K562 (cell line): Measurements from ENCODE around the gene STX1B. TPM values are rescaled to one million over a fixed set of nuclear protein-coding genes. Genes with fewer than 3 reads are reported as not detected.
A peak's percentile ranks its signal among the peaks of the same experiment; 100 is the strongest.

ENCODE experiments used
- ATAC-seq: fragments of 200-7000 bp; cut with Tn5 transposase; 3 replicates; pipeline ENCODE4 v1.9.1; 2020; ENCODE audit warnings: moderate library complexity
- BruUV-seq: library from RNA; stranded (reverse); fragments of 400-500 nt; replicated peaks from 2 replicates; lab custom pipeline; 2021; lab: Mats Ljungman, UMichigan
- CTCF ChIA-PET: fragments of 300-600 bp; formaldehyde crosslinking; extraction: SDS; loops from one replicate; lab custom pipeline; 2021; ENCODE audit warnings: low intra/inter-chr PET ratio; lab: Yijun Ruan, JAX
- POLR2A ChIA-PET: fragments of 300-600, 350-650 bp; sonication (Branson Sonifier 250); formaldehyde crosslinking; extraction: SDS; loops from one replicate; lab custom pipeline; 2021; ENCODE audit warnings: antibody characterized with exemption, inconsistent platforms; lab: Yijun Ruan, JAX
- DNase-seq, 4 experiments: peaks; one replicate each; pipeline versions ENCODE4 v3.0.0 to v3.0.0-alpha.2; 2011 to 2018; ENCODE audit warnings: low spot score in 3 of 4, mixed read lengths in 3 of 4; ENCODE audit errors: extremely low read depth in 1 of 4
- FAIRE-seq: peaks from 2 replicates; lab custom pipeline; 2011; peaks lifted over from hg19 to GRCh38; lab: Jason Lieb, UNC
- H2AFZ ChIP-seq: 2 replicates; pipeline ENCODE4 v1.6.0; 2011; ENCODE audit warnings: low read depth, low read length, control low read depth, inconsistent platforms
- H3K27ac ChIP-seq: fragments of 200-600 bp; 3 replicates; pipeline ENCODE4 v1.8.0; 2011; ENCODE audit warnings: low read depth, mild to moderate bottlenecking, control low read depth, inconsistent platforms, low read length, moderate library complexity, mixed read lengths; ENCODE audit errors: extremely low read depth
- H3K27me3 ChIP-seq, 2 experiments: fragments of 300-600 bp in 1 of 2; 2 replicates in 1 of 2; 3 replicates in 1 of 2; pipeline versions ENCODE4 v1.6.0 to v1.8.0; 2011; ENCODE audit warnings: inconsistent platforms in 2 of 2, low read length in 2 of 2, mild to moderate bottlenecking in 1 of 2, mixed read lengths in 1 of 2, moderate library complexity in 1 of 2; ENCODE audit not compliant: control insufficient read depth in 2 of 2, insufficient read depth in 2 of 2
- H3K36me3 ChIP-seq: fragments of 300-600 bp; 3 replicates; pipeline ENCODE4 v1.8.0; 2011; ENCODE audit warnings: mild to moderate bottlenecking, low read length, inconsistent platforms; ENCODE audit not compliant: control insufficient read depth, insufficient read depth
- H3K4me1 ChIP-seq, 2 experiments: fragments of 200-600 bp in 1 of 2; replicated peaks in 1 of 2; 2 replicates in 1 of 2; 3 replicates in 1 of 2; pipeline versions ENCODE4 v1.5.1 to v1.8.0; 2011; ENCODE audit warnings: inconsistent platforms in 2 of 2, low read length in 2 of 2, mild to moderate bottlenecking in 1 of 2, mixed read lengths in 1 of 2, moderate library complexity in 1 of 2; ENCODE audit not compliant: control insufficient read depth in 2 of 2, insufficient read depth in 2 of 2
- H3K4me2 ChIP-seq: 2 replicates; pipeline ENCODE4 v1.6.1; 2011; ENCODE audit warnings: low read length, control low read depth, inconsistent platforms, mixed read lengths; ENCODE audit not compliant: insufficient read depth
- H3K4me3 ChIP-seq: fragments of 200-600 bp; sonication (generic), shearing (Covaris generic); 2 replicates; pipeline ENCODE4 v1.5.1; 2016; ENCODE audit warnings: control low read depth, inconsistent platforms
- H3K79me2 ChIP-seq: fragments of 200-600 bp; 3 replicates; pipeline ENCODE4 v1.8.0; 2011; ENCODE audit warnings: low read length, inconsistent platforms; ENCODE audit not compliant: control insufficient read depth, insufficient read depth
- H3K9ac ChIP-seq, 2 experiments: 2 replicates each; pipeline versions ENCODE4 v1.6.0 to v1.6.1; 2011; ENCODE audit warnings: low read depth in 2 of 2, low read length in 2 of 2, control low read depth in 1 of 2, inconsistent platforms in 1 of 2, mild to moderate bottlenecking in 1 of 2, mixed read lengths in 1 of 2; ENCODE audit not compliant: insufficient read depth in 1 of 2
- H3K9me1 ChIP-seq: one replicate; pipeline ENCODE4 v1.6.0; 2011; ENCODE audit warnings: inconsistent platforms, mild to moderate bottlenecking, low read length, moderate library complexity; ENCODE audit not compliant: control insufficient read depth, insufficient read depth
- H3K9me3 ChIP-seq: replicated peaks from 2 replicates; pipeline ENCODE4 v1.5.1; 2011; ENCODE audit warnings: low read depth, low read length, inconsistent platforms; ENCODE audit not compliant: control insufficient read depth, insufficient read depth
- H4K20me1 ChIP-seq: replicated peaks from 2 replicates; pipeline ENCODE4 v1.6.1; 2011; ENCODE audit warnings: low read length, inconsistent platforms, mixed read lengths; ENCODE audit not compliant: control insufficient read depth, insufficient read depth
- ATF1 ChIP-seq, 2 experiments: fragments of 450-650 bp in 1 of 2; IDR thresholded peaks; 2 replicates each; pipeline ENCODE4 v1.6.1; 2016; ENCODE audit warnings: missing compliant biosample characterization in 1 of 2, missing genetic modification characterization in 1 of 2
- BRD4 ChIP-seq: fragments of 200-600 bp; sonication (generic); IDR thresholded peaks from 2 replicates; pipeline ENCODE4 v1.6.1; 2017; ENCODE audit warnings: inconsistent platforms
- CREB1 ChIP-seq, 2 experiments: sonication (generic) in 1 of 2; formaldehyde crosslinking in 1 of 2; IDR thresholded peaks; 2 replicates each; pipeline versions ENCODE4 v1.6.1 to v1.8.0; 2012 to 2022; ENCODE audit warnings: inconsistent platforms in 1 of 2, mild to moderate bottlenecking in 1 of 2, missing genetic modification reagents in 1 of 2, moderate library complexity in 1 of 2
- CREM ChIP-seq: IDR thresholded peaks from 2 replicates; pipeline ENCODE4 v1.6.1; 2014; ENCODE audit warnings: antibody characterized with exemption, low read depth
- EGR1 ChIP-seq: fragments of 450-650 bp; conservative IDR thresholded peaks from 2 replicates; pipeline ENCODE4 v1.6.1; 2017; ENCODE audit warnings: mild to moderate bottlenecking
- NCOA2 ChIP-seq, 2 experiments: fragments of 450-650 bp; IDR thresholded peaks; 2 replicates each; pipeline ENCODE4 v1.6.1; 2018; ENCODE audit warnings: mild to moderate bottlenecking in 2 of 2, moderate library complexity in 1 of 2; ENCODE audit not compliant: partially characterized antibody in 2 of 2
- RBM25 ChIP-seq: fragments of 200-400 bp; formaldehyde crosslinking; IDR thresholded peaks from 2 replicates; pipeline ENCODE4 v1.6.1; 2018; ENCODE audit warnings: low read length, low read depth, moderate library complexity; ENCODE audit not compliant: severe bottlenecking
- RFX1 ChIP-seq: fragments of 450-650 bp; IDR thresholded peaks from 2 replicates; pipeline ENCODE4 v1.6.1; 2016; ENCODE audit warnings: mild to moderate bottlenecking, moderate library complexity
- SMARCA5 ChIP-seq: fragments of 450-650 bp; IDR thresholded peaks from 2 replicates; pipeline ENCODE4 v1.6.1; 2016
- SNIP1 ChIP-seq: fragments of 450-650 bp; IDR thresholded peaks from 2 replicates; pipeline ENCODE4 v1.7.1; 2017; ENCODE audit warnings: low read depth, mild to moderate bottlenecking
- SREBF2 ChIP-seq: sonication (generic); formaldehyde crosslinking; IDR thresholded peaks from 2 replicates; pipeline ENCODE4 v1.4.0; 2020; ENCODE audit warnings: mild to moderate bottlenecking, missing genetic modification reagents
- TAF1 ChIP-seq: IDR thresholded peaks from 2 replicates; pipeline ENCODE4 v1.6.1; 2011; ENCODE audit warnings: mild to moderate bottlenecking, low read length, moderate library complexity; ENCODE audit not compliant: insufficient read depth, control insufficient read depth, severe bottlenecking; ENCODE audit errors: extremely low read depth
- YY1 ChIP-seq, 3 experiments: IDR thresholded peaks; 2 replicates each; pipeline ENCODE4 v1.6.1; 2011; ENCODE audit warnings: low read length in 2 of 3, mild to moderate bottlenecking in 2 of 3, moderate library complexity in 2 of 3, borderline replicate concordance in 1 of 3, control low read depth in 1 of 3, low read depth in 1 of 3; ENCODE audit not compliant: insufficient read depth in 3 of 3, insufficient replicate concordance in 2 of 3, control insufficient read depth in 1 of 3, insufficient read length in 1 of 3; ENCODE audit errors: extremely low read depth in 1 of 3
- ZBTB7A ChIP-seq: IDR thresholded peaks from 2 replicates; pipeline ENCODE4 v1.6.1; 2011; ENCODE audit warnings: low read depth, mild to moderate bottlenecking, low read length, moderate library complexity, borderline replicate concordance; ENCODE audit not compliant: control insufficient read depth
- ZNF197 ChIP-seq: fragments of 200-800 bp; sonication (Bioruptor generic); IDR thresholded peaks from 2 replicates; pipeline ENCODE4 v1.6.1; 2016; ENCODE audit warnings: low read depth, missing genetic modification characterization, missing compliant biosample characterization
- ZNF3 ChIP-seq: fragments of 250-450 bp; sonication (Bioruptor Pico); IDR thresholded peaks from 2 replicates; pipeline ENCODE4 v1.5.0; 2021; ENCODE audit warnings: mild to moderate bottlenecking, moderate library complexity
- WGBS: fragments of 100-300 bp; shearing (Covaris generic); methylation state at CpG from one replicate; pipeline ENCODE4 v1.1.6; 2016; ENCODE audit warnings: low coverage, mixed read lengths; ENCODE audit not compliant: insufficient coverage; ENCODE audit errors: missing lambda C conversion rate; 5-methylcytosine and 5-hydroxymethylcytosine counted together
- in situ Hi-C: fragments of 300-500 bp; cut with MboI; formaldehyde crosslinking; loops from 4 replicates; pipeline ENCODE4 v1.15.0; 2018; ENCODE audit warnings: inconsistent platforms, mixed read lengths
- intact Hi-C: fragments of 100-400 bp; cut with micrococcal nuclease; formaldehyde crosslinking; loops from 2 replicates; pipeline ENCODE4 v1.14.2; 2022
- polyA plus RNA-seq, 8 experiments: library from polyadenylated mRNA; depleted of rRNA in 4 of 8; stranded (reverse) in 5 of 8; unstranded in 3 of 8; fragments of >200 nt; fragmentation: Nextera tagmentation in 2 of 8; fragmentation: Illumina TruSeq in 1 of 8; extraction: Ambion mirVana in 2 of 8; extraction: Trizol in 1 of 8; gene quantifications; 2 replicates each; pipeline versions ENCODE4 v1.2.1 to v1.2.3, GENCODE V29; 2011 to 2014; ENCODE audit warnings: inconsistent platforms in 1 of 8, missing spikeins in 1 of 8
- total RNA-seq, 7 experiments: library from RNA; depleted of rRNA in 6 of 7; stranded (reverse); fragments of >200 nt in 6 of 7; fragmentation: Illumina TruSeq in 2 of 7; extraction: Trizol in 2 of 7; gene quantifications; 2 replicates each; pipeline versions ENCODE4 v1.2.1 to v1.2.3, GENCODE V29; 2011 to 2021; ENCODE audit warnings: low replicate concordance in 1 of 7
- TF ChIP-seq, protein P1 (sequence below), 2 experiments: IDR thresholded peaks; 2 replicates each; pipeline ENCODE4 v1.6.1; 2011; ENCODE audit warnings: borderline replicate concordance in 1 of 2, control low read depth in 1 of 2, low read depth in 1 of 2, low read length in 1 of 2, mild to moderate bottlenecking in 1 of 2, mixed read lengths in 1 of 2, moderate library complexity in 1 of 2; ENCODE audit not compliant: insufficient read depth in 1 of 2, insufficient read length in 1 of 2, poor library complexity in 1 of 2, severe bottlenecking in 1 of 2; ENCODE audit errors: extremely low read depth in 1 of 2
- TF ChIP-seq, protein P2 (sequence below): sonication (generic); formaldehyde crosslinking; IDR thresholded peaks from 2 replicates; pipeline ENCODE4 v1.8.0; 2022; ENCODE audit warnings: missing genetic modification reagents, mild to moderate bottlenecking, moderate library complexity, borderline replicate concordance

The STX1B gene
- total and polyA plus RNA-seq, 9 of the 15 experiments (the other 6 are each of a cell fraction or from before 2014, with no cell fraction given) = 0.07 to 2.5 (median 0.86) TPM

DNA sequence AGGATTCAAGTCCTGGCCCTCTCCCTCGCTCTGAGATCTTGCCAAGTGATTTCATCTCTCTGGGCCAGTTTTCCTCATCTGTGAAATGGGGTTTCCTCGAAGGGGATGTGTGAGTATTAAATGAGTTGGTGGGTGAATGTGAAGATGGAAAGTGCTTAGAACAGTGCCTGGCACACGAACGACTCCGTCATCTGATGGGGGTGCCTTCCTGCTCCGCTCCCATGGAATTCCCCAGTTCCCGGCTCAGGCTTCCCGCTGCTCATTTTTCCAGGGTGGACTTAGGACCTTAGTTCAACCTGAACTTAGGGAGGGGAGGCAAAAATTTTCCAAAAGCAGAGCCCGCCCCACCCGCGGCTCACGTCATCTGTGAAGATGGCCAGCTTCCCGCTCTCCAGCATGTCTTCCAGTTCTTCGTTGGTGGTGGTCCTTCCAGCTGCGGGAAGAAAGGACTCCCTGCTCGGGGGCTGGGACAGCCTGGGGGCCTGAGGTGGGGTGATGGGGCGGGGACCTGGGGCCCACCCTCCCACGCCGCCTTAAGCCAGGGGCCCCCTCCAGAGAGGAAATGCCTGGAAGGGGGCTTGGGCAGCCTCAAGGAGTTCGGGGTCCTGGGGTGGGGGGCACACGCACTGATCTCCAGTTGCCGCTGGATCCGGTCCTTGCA lies 14.0 kb downstream of the STX1B start:
- Histone ChIP-seq H3K27me3 (no peaks in the 10 kb centered on the region), H2AFZ (peak overlapping the region; percentile 97), H3K36me3 (no peaks in the 10 kb centered on the region), H3K4me3 (peak overlapping the region; percentile 69), H3K9me1 (no peaks in the 10 kb centered on the region), H3K9ac (peak overlapping the region; percentile 81 to 91), H3K4me2 (peak overlapping the region; percentile 99), H3K4me1 (peaks cover 43 to 44% of the 10 kb centered on the region in 2 experiments), H3K27ac (peak overlapping the region; percentile 91), H4K20me1 (no peaks in the 10 kb centered on the region), H3K9me3 (no peaks in the 10 kb centered on the region), H3K79me2 (peaks cover 3% of the 10 kb centered on the region; the same call in 2 of the 3 replicates)
- 21% methylated on average over 15 of the region's 23 CpGs for WGBS
- no peak for FAIRE-seq
- POLR2A ChIA-PET = interaction anchor here (0.5 to 1.6 kb wide), 7 partner anchors 25 to 943 kb away, joined by 3 to 7 read pairs (median 3); partner anchors contain the start of genes ZNF646 and ZNF668
- peak; percentile 7 for ATAC-seq
- in situ Hi-C loops = loop anchor here (10.0 to 25.0 kb wide), 2 partner anchors 318 to 441 kb away; partner anchors contain the start of genes COX6A2 and ZNF843
- BruUV-seq = TSS peak; percentile 87
- CTCF ChIA-PET = interaction anchor here (0.6 kb wide), 1 partner anchor 169 kb away, joined by 3 read pairs; no protein-coding TSS in a partner anchor
- DNase-seq = peak in 3 of 4 experiments; percentile 34 to 74 (median 70)
- intact Hi-C loops = no loop called here
- TF ChIP-seq RFX1 = no peak
- TF ChIP-seq ZBTB7A = peak; percentile 34; the same call in 1 of the 2 replicates
- peak; percentile 10 for TF ChIP-seq TAF1
- no peak for TF ChIP-seq ATF1 (CRISPR knock-in tag; IDR thresholded peaks at IDR 0.05)
- peak; percentile 60 for TF ChIP-seq ATF1 (tag; IDR thresholded peaks at IDR 0.05)
- TF ChIP-seq, protein P1, sequence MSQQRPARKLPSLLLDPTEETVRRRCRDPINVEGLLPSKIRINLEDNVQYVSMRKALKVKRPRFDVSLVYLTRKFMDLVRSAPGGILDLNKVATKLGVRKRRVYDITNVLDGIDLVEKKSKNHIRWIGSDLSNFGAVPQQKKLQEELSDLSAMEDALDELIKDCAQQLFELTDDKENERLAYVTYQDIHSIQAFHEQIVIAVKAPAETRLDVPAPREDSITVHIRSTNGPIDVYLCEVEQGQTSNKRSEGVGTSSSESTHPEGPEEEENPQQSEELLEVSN (IDR thresholded peaks at IDR 0.05; ENCODE audit: borderline replicate concordance in 1 of 2, extremely low read depth in 1 of 2, insufficient read depth in 1 of 2, insufficient read length in 1 of 2, low read depth in 1 of 2, low read length in 1 of 2, poor library complexity in 1 of 2, severe bottlenecking in 1 of 2) = peak in 1 of 2 experiments; percentile 63
- TF ChIP-seq BRD4 = peak; percentile 63; the same call in 1 of the 2 replicates
- TF ChIP-seq ZNF3 (CRISPR knock-in tag) = peak; percentile 33; the same call in 1 of the 2 replicates
- peak in 1 of 3 experiments; percentile 38 for TF ChIP-seq YY1 (IDR thresholded peaks at IDR 0.05; ENCODE audit: borderline replicate concordance in 1 of 3, control insufficient read depth in 1 of 3, extremely low read depth in 1 of 3, insufficient read depth in 3 of 3, insufficient read length in 1 of 3, insufficient replicate concordance in 2 of 3, low read depth in 1 of 3, low read length in 2 of 3)
- TF ChIP-seq SNIP1 = peak; percentile 81
- TF ChIP-seq CREM = peak; percentile 45
- TF ChIP-seq, protein P2, sequence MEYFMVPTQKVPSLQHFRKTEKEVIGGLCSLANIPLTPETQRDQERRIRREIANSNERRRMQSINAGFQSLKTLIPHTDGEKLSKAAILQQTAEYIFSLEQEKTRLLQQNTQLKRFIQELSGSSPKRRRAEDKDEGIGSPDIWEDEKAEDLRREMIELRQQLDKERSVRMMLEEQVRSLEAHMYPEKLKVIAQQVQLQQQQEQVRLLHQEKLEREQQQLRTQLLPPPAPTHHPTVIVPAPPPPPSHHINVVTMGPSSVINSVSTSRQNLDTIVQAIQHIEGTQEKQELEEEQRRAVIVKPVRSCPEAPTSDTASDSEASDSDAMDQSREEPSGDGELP (CRISPR knock-in tag) = 0 out of 2 replicates have a peak, but pooled peaks have one; percentile 10
- no peak for TF ChIP-seq NCOA2 (IDR thresholded peaks at IDR 0.05; ENCODE audit: partially characterized antibody in 2 of 2)
- TF ChIP-seq SREBF2 (CRISPR knock-in tag) = no peak
- peak; percentile 51 for TF ChIP-seq RBM25
- peak; percentile 61; the same call in 1 of the 2 replicates for TF ChIP-seq SMARCA5
- TF ChIP-seq ZNF197 (CRISPR knock-in tag) = 0 out of 2 replicates have a peak, but pooled peaks have one; percentile 42
- 0 out of 2 replicates have a peak, but pooled peaks have one; percentile 38 for TF ChIP-seq EGR1
- TF ChIP-seq CREB1 (IDR thresholded peaks at IDR 0.05) = 0 out of 2 replicates have a peak, but pooled peaks have one; percentile 23
- TF ChIP-seq CREB1 (CRISPR knock-in tag; IDR thresholded peaks at IDR 0.05) = no peak
